HG03575 (cell line): ENCODE results near the gene DLK1.

Source experiments
- ATAC-seq: cut with Tn5 transposase; IDR thresholded peaks from one replicate; pipeline ENCODE4 v1.9.1; 2021; ENCODE audit not compliant: unreplicated experiment, insufficient number of reproducible peaks, low FRiP score; ENCODE audit errors: extremely low read depth

DLK1 gene

DNA sequence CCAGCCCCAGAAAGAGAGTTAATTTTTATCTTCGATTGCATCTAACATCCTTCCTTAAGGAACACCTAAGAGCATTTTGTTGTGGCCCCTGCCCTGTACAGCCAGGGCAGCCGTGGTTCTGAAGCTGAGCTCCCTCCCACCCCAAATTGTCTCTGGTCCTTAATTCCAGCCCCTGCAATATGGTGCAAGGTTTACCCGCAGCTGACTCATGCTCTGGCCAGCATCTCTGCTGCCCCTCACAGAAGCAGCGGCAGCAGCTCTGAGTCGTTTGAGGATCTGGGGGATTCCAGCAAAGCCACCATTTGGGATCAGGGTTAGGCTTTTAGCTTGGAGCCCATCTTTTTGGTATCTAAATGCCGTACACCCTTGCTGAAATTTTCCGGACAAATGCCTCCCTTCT, 3.3 kb downstream of the DLK1 start:
- no peak for ATAC-seq

DNA sequence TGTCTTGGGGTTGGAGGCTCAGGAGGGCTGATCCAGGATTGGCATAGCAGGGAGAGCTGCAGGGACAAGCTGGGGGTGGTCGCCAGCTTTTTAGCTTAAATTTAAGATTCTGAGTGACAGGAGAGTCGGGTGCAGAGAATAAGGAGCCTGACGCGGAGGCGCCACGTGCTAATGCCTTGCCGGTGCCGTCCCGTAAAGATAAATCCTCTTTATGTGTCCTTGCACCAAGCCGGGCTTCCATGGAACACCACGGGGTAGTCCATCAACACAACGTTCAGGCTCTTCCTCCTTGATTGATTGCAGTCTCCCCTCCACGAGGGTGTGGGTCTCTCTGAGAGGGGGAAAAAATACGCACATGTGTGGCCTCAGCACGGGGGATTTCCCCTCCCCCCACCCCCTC, 3.9 kb downstream of the DLK1 start:
- ATAC-seq = no peak

DNA sequence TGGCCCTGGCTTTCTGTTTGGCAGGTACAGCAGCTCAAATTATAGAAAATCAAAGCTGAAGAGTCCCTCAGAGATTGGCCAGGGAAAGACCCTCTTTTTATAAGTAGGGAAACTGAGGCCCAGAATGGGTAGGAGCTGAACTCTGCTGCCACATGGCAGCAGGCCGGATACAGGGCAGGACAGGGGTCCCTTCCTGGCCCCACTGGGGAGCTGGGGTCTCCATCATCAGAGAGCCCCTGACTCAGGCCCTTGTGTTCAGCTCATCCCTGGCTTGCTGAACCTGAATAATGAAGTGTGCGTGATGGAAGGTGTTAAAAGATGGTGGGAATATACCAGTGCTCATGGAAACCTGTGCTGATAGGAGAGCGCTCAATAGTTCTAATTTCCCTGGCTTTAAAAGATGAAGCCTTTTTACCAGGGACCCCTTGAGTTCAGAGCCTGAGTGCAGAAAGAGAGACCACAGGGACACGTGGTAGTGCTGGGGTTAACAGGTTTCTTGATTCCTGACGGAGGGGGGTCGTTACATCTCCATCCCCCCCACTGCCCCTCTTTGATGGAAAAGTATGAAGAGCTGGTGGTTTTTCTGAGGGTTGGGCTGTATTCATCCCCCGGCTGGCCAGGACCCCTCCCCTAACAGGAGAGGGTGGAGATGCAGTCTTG, 4.4 kb downstream of the DLK1 start:
- no peak for ATAC-seq

DNA sequence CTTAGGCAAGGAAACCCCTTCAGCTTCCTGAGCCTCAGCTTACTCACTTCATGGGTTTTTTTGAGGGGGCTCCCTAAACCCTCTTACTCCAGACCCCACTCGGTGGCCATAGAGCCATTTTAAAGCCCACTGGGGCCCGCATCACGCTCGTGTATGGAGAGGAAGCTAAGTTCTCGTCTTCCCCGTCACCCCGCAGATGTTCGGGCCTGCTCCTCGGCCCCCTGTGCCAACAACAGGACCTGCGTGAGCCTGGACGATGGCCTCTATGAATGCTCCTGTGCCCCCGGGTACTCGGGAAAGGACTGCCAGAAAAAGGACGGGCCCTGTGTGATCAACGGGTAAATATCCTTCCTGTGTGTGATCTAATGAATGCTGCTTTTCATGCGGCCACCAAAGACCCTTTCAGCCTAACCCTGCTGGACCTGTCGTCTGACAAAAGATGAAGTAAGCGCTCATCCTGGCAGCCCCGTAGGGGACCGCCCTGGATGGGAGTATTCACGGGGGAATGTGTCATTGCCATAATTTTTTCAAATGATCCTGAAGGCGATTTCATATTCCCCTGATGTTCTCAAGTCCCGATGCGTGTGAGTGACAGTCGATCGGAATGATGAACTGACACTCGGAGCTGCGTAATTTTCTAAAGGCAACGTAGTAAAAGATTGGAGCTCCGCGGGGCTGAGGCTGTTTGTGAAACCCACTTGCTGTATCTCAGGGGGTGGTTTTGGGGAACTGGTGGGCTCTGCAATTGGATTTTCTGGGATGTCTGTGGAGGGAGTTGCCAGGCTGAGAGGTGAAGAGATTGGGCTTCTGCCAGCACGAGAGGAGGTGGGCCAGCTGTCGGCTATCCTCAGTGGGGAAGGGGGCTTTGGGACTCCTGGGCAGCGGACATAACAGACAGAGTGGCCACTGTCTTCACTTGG, 5.4 kb downstream of the DLK1 start:
- ATAC-seq = no peak

DNA sequence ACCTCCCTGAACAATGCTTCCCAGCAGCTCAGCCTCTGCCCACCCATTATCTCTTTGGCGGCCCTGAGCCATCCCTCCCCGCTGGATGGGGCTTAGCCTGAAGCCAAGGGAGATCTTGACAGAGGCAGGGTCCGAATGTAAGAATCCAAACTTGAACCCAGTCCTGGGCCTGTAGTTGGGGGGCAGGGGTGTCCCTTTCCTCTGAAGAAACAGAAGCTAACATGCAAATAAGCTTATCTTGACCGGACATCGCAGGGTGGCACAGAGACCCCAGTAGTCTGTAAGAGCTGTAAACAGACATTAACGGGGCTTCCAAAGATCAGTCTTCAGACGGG, 6.0 kb downstream of the DLK1 start:
- no peak for ATAC-seq

DNA sequence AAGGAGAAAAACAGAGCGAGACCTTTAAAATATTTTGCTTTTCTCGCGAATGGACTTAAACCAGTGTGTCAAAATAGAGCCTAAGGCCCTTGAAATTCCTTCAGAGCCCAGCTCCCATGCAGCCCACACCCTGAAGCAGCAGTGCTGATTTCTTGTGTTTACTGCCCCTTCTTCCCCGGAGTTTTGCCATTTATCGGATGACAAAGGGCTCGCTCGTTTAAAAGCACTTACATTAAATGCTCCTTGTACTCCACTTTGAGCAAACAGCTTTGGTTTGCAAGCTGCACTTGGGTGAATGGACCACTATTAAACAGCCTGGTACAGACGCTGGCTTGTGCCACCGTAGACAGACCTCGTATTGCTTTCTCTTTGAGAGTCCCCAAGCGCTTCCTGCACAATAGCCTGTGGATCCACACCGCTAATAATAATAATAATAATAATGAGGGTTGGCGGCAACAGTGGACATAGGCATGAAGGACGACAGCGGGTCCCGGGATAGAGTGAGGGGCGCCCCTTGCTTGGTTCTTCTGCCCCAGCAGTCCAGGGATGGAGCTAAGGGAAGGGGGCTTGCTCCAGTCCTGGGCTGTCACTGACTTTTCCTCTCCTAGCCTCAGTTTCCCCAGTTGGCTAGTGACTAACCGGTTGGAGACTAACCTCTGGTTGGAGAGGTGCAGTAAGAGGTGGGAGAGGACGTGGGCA, 6.6 kb downstream of the DLK1 start:
- ATAC-seq = no peak

DNA sequence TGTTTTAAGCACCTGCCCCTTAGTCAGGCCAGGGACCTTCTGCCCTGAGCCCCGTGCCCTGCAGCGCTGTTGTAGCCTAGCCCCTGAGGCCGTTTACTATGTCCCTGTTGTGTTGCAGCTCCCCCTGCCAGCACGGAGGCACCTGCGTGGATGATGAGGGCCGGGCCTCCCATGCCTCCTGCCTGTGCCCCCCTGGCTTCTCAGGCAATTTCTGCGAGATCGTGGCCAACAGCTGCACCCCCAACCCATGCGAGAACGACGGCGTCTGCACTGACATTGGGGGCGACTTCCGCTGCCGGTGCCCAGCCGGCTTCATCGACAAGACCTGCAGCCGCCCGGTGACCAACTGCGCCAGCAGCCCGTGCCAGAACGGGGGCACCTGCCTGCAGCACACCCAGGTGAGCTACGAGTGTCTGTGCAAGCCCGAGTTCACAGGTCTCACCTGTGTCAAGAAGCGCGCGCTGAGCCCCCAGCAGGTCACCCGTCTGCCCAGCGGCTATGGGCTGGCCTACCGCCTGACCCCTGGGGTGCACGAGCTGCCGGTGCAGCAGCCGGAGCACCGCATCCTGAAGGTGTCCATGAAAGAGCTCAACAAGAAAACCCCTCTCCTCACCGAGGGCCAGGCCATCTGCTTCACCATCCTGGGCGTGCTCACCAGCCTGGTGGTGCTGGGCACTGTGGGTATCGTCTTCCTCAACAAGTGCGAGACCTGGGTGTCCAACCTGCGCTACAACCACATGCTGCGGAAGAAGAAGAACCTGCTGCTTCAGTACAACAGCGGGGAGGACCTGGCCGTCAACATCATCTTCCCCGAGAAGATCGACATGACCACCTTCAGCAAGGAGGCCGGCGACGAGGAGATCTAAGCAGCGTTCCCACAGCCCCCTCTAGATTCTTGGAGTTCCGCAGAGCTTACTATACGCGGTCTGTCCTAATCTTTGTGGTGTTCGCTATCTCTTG, 7.6 kb downstream of the DLK1 start:
- no peak for ATAC-seq

DNA sequence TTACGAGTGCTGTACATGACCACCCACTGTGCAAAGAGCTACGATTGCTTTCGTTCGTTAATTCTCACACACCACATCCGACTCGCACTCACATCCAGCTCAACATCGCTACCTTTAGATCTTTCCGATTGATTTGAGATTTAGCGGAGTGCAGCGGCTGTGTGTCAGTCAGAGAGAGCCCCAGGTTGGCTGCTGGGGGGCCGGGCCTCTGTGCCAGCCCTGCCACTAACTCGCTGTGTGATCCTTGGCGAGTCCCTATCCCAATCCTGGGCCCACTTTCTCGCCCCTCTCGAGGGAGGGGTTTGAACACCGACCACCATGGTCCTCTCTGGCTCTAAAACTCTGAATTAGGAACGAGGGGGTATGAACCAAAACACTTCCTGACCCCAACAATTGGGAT, 8.6 kb downstream of the DLK1 start:
- no peak for ATAC-seq

DNA sequence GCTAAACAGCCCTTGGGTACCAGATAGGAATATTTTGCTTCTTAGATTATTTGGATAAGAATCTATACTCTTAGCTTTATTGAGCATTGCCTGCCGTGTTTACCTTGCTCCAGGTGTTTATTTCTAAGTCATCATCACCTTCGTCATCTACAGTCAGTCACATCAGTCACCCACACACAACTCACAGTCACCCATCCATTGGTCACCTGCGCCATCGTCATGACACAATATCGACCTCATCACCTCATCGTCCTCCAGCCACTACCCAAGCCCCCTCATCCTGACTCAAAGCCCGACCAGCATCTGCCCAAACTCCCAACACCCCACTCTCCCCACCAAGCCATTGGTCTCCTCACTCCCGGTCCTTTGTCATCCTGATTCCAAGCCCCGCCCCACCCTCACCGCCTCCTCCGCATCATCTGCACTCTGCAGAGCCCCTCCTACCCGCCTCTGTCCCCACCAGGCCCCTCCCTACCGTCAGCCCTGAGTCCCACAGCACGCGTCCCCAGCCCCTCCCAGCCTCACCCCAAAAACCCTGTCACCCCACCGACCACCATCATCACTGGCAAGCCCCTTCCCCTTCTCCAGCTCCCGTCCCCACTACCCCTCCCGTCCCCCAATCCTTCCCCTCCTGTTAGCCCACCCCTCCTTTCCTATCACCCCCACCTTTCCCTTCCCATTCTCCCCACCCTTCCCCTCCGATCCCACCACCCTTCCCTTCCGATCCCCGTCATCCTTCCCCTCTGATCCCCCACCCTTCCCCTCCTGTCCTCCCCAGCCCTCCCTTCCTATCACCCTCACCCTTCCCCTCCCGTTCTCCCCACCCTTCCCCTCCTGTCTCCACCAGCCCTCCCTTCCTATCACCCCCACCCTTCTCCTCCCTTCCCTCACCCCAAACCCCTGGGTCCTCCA, 9.8 kb downstream of the DLK1 start:
- no peak for ATAC-seq

DNA sequence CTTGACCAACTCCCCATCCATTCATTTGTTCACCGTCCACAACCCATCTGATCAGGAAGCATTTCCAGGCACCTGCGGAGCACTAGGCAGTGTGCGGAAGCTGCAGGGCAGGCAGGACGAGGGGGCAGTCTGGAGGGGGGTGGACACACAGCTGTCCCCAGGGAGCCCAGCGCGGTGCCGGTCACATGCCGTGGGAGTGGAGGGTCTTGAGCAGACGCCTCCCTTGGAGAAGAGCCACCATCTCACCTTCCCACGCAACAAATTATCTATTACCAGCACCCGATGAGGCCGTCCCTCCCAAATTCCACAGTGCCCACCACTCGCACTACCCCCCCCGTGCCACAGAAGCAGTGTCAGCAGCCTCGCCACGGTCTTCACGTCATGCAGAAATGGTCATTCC, 10.8 kb downstream of the DLK1 start:
- ATAC-seq = no peak

DNA sequence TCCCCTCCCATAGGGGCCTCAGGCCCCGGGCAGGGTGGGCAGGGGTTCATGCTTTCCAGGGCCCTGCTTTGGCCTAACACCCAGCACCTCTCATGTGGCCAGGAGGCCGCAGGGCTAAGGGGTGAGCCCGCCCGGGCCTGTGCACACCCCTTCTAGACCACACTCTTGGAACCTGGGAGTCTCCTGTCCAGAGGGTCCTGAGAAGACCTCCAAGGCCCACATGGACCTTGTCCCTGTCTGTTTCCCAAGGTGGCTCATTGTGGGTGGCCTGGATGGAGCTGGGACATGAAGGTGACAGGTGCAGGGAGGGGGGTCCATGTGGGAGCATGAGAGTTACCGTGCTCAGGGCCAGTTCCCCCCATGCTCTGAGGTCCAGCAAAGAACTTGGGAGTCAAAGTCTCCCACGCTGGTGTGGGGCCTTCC, 11.6 kb downstream of the DLK1 start:
- no peak for ATAC-seq

DNA sequence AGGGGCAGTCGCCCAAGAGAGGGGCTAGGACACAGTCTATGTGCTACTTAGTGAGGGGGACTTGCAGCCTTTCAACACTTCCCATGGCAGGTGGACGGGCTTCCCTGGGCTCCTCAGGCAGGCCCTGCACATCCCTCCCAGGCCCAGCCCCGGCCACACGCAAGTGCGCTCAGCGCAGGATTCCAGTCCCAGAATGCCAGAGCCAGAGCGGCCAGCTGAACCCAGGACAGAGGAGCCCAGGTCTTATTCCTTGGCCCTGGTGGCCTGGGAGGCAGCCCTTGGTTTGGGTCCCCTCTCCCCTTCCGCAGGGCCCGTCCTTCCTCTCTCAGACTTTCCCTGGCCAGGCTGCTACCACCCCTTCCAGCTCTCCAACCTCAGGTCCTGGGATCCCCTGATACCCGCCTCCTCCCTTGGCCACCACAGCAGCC, 12.0 kb downstream of the DLK1 start:
- ATAC-seq = no peak

DNA sequence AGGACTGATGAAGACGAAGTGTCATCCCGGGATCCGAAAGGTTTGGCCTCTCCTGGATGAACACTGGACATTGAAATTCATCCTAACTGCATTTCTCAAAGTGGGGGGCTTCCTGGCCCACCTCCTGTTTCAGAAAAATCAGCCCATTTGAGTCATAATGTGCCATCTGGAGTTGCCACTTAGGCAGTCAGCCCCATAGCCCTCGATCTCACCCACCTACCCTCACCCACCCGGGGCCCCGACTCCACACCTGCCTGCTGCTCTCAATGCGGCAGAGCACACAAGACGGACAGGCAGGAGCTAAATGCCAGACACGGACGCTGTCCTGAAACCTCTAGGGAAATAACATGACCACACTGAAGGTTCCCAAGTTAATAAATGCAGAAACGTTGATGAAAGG, 12.6 kb downstream of the DLK1 start:
- no peak for ATAC-seq

DNA sequence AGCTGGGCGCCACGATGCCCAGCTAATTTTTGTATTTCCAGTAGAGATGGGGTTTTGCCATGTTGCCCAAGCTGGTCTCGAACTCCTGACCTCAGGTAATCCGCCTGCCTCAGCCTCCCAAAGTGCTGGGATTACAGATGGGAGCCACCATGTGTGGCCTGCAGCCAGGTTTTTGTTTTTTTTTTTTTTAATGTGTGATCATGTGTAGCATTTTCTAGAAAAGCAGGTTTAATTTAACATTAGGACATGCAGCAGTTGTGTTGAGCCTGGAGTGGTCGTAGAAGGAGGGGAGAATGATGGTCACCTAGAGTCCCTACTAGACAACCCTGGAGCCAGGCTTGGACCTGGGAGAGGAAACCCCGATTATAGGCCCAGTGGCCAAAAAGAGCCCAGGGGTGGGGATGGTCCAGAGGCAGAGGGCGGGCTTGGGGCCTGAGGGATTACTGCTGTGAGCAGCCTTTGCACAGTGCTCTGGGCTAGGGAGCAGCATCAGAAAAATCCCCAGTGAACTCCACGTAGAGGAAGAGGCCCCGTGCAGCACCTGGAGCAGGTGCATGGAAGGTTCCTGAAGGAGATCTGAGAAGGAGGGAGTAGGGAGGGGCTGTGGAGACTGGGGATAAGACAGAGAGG, 13.6 kb downstream of the DLK1 start:
- no peak for ATAC-seq

DNA sequence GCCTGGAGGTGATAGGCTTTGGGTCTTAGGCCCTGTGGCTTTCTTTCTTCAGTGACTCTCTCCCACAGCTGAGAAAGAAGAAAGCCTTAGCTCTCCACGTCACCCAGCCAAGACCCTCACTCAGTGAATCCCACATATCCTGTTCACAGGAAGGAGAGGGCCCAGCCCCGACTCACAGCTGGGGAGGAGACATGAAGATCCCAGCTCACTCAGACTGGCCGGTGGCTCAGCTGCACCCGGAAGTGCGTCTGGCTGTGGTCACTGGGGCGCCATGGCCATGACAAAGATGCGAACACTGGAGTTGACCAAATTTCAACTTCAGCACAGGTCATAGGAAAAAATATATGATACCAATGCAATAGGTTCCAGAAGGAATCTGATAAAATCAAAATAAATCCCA, 14.2 kb downstream of the DLK1 start:
- no peak for ATAC-seq

DNA sequence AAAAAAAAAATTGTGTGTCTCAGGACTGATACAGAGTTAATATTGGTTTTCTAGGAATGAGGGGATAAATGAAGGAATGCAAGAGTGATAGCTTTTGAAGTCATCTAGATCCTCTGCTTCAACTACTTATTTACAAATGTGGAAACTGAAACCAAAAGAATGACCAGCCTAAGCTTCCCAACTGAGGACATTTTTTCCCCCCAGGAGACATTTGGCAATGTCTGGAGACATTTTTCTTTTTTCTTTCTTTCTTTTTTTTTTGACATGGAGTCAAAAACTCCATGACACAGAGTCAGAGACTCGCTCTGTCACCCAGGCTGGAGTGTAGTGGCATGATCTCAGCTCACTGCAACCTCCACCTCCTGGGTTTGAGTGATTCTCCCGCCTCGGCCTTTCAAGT, 15.3 kb downstream of the DLK1 start:
- ATAC-seq = no peak

DNA sequence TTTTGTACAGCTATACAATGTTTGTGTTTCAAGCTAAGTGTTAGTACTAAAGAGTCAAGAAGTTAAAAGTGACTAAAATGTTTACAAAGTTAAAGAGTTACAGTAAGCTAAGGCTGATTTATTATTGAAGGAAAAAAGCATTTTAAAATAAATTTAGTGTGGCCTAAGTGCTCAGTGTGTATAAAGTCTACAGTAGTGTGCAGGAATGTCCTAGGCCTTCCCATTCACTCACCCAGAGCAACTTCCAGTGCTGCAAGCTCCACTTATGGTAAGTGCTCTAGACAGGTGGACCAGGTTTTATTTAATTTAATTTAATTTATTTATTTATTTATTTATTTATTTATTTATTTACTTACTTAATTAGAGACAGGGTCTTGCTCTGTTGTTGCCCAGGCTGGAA, 19.6 kb downstream of the DLK1 start:
- ATAC-seq = no peak
